SU-DHL-6 (cell line): Measurements from ENCODE around the gene NCS1.

ENCODE experiments used
- CTCF ChIP-seq: fragments of 200-600 bp; sonication (generic); IDR thresholded peaks from one replicate; pipeline ENCODE4 v1.5.1; 2017; ENCODE audit warnings: antibody characterized with exemption, mild to moderate bottlenecking, low read length, moderate library complexity; ENCODE audit not compliant: insufficient read depth, poor library complexity, severe bottlenecking
- EZH2phosphoT487 ChIP-seq: fragments of 200-600 bp; sonication (generic), shearing (Covaris generic); conservative IDR thresholded peaks from 2 replicates; pipeline ENCODE4 v1.6.1; 2018; ENCODE audit warnings: mild to moderate bottlenecking, antibody characterized with exemption, low read length, moderate library complexity, mixed read lengths

GRCh38 chr9:130132746-130133145 lies 39.5 kb upstream of the NCS1 start:
- TF ChIP-seq CTCF (no peak), EZH2phosphoT487 (no peak)
